AG09309 (cell line): ENCODE results near the gene TRPT1.

Experiments used
- DNase-seq: peaks from one replicate; pipeline ENCODE4 v3.0.0-alpha.2; 2010; ENCODE audit warnings: low read depth
- H3K4me3 ChIP-seq: 2 replicates; pipeline ENCODE4 v1.5.1; 2011; ENCODE audit warnings: mild to moderate bottlenecking, low read depth, low read length, moderate library complexity; ENCODE audit not compliant: control insufficient read depth
- CTCF ChIP-seq: IDR thresholded peaks from 2 replicates; pipeline ENCODE4 v1.5.1; 2011; ENCODE audit warnings: mild to moderate bottlenecking, low read depth, low read length, inconsistent platforms; ENCODE audit not compliant: insufficient read depth, control insufficient read depth; ENCODE audit errors: missing control alignments

Gene TRPT1

DNA sequence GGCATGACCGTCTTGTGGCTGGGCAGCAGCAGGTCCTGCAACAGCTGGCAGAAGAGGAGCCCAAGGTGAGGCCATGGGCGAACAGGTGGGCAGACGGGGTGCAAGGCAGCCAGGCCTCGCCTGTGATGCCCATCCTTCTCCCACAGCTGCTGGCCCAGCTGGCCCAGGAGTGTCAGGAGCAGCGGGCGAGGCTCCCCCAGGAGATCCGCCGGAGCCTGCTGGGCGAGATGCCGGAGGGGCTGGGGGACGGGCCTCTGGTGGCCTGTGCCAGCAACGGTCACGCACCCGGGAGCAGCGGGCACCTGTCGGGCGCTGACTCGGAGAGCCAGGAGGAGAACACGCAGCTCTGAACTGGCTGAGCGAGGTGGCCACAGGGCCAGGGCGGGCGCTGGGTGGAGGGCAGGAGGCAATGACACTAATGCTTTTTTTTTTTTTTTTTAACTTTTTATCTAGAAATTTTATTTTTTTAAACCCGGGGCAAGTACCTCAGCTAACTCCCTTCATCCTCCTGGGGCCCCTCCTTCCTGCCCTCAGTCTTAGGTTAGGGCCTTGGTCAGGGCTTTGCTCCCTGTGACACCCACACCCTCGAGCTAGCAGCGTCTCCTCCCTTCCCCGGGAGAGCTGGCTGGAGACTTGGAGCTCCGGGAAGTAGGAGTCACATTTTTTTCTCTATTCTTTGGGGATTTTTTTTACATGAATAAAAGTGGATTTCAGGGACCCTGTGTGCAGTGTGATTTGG lies 41.4 kb upstream of the TRPT1 start:
- no peak for TF ChIP-seq CTCF
- H3K4me3 ChIP-seq: no peak overlapping the region
- DNase-seq: no peak

DNA sequence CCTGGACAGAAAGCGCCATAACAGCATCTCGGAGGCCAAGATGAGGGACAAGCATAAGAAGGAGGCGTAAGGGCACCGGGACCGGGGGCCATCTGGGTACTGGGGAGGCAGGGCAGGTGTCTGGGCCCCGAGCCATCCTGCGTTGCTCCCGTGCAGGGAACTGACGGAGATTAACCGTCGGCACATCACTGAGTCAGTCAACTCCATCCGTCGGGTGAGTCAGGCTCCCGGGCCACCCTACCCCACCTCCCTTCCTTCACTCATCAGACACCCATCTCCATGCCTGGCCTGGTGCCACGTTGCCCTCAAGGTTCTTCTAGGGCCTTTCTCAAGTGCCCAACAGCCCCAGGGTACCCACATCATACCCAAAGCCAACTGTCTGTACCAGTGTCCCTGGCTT lies 40.4 kb upstream of the TRPT1 start:
- no peak for DNase-seq
- H3K4me3 ChIP-seq: no peak overlapping the region
- no peak for TF ChIP-seq CTCF

- no peak for DNase-seq
- TF ChIP-seq CTCF: no peak
- H3K4me3 ChIP-seq: no peak overlapping the region
These were observed 39.5 kb upstream of the TRPT1 start for GRCh38 chr11:64265176-64266160.

DNA sequence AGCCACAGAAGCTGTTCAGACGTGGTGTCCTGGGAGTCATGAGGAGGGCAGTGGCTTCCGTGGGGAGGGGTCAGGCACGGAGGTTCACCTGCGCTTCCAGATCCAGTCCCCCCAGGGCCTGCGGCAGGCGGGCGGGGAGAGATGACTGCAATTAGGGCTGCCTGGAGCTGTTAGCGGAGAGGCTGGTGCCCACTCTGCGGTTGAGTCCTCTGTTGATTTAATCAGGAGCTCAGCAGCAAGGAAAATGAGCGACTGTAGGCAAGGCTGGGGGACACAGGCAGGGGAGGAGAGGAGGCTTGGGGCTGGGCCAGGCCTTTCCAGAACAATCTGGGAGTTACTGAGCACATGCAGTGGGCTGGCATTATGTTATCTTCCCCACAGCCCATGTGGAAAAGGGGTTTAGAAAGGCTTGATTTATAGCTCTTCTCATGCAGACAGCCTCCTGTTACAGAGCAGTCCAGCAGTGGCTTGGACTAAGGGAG lies 38.4 kb upstream of the TRPT1 start:
- H3K4me3 ChIP-seq: no peak overlapping the region
- DNase-seq: no peak
- TF ChIP-seq CTCF: no peak

DNA sequence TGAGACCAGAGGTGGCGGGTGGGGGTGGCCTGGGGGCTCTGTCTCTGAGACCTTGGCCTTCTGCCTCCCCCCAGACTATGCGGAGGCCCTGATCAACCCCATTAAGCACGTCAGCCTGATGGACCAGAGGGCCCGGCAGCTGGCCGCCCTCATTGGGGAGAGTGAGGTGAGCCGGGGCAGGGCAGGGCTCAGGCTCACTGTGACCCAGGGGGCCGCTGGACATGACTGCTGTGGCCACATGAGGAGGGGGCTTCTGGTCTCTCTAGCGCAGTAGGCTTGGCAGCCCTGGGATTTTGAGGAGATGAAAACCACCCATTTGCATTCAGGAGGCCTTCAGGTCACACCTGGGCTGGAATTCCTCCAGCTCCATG lies 37.9 kb upstream of the TRPT1 start:
- no peak overlapping the region for H3K4me3 ChIP-seq
- TF ChIP-seq CTCF: no peak
- DNase-seq: no peak

- H3K4me3 ChIP-seq: no peak overlapping the region
- DNase-seq: no peak
- no peak for TF ChIP-seq CTCF
These were observed 37.3 kb upstream of the TRPT1 start for GRCh38 chr11:64263021-64263946.
